ENCODE measurements around the gene OTUD7B.

The OTUD7B gene

DNA sequence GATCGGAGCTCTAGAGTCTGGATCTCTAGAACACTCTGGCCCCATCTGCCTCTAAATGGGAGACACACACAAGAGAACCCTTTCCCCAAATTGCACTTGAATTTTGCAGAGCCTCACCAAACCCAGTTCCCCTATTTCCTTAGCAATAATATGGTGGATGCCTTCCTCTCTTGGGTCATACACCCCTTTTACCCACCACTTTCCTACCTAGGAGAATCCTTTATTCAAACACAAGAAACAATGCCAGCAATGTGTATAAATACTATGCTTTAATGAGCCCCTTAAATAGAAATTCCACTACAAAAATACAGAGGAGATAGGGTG lies 82.2 kb downstream of the OTUD7B start:
- POLR2A ChIA-PET: interaction anchor here (0.6 to 2.8 kb wide), 10 partner anchors 9 to 292 kb away, joined by 3 to 30 read pairs (median 4); partner anchors contain the start of gene MTMR11
- Histone ChIP-seq H3K4me1 (ENCODE audit: control insufficient read depth, insufficient read depth, low read length) (0 out of 2 replicates have a peak, but pooled peaks cover 2% of the 10 kb centered on the region), H3K27ac (ENCODE audit: extremely low read depth, low read depth, low read length) (peak overlapping the region; percentile 78), H3K9me3 (ENCODE audit: control insufficient read depth, insufficient read depth, low read depth, low read length) (no peaks in the 10 kb centered on the region), H3K36me3 (ENCODE audit: control insufficient read depth in 2 of 2, insufficient read depth in 1 of 2, low read length in 2 of 2) (peaks cover 30 to 70% of the 10 kb centered on the region in 2 experiments), H3K4me3 (ENCODE audit: low read depth, low read length) (peak overlapping the region; percentile 64)
- no peak for TF ChIP-seq ZNF585B (tag by site-specific recombination; IDR thresholded peaks at IDR 0.05)
- TF ChIP-seq, protein P1, sequence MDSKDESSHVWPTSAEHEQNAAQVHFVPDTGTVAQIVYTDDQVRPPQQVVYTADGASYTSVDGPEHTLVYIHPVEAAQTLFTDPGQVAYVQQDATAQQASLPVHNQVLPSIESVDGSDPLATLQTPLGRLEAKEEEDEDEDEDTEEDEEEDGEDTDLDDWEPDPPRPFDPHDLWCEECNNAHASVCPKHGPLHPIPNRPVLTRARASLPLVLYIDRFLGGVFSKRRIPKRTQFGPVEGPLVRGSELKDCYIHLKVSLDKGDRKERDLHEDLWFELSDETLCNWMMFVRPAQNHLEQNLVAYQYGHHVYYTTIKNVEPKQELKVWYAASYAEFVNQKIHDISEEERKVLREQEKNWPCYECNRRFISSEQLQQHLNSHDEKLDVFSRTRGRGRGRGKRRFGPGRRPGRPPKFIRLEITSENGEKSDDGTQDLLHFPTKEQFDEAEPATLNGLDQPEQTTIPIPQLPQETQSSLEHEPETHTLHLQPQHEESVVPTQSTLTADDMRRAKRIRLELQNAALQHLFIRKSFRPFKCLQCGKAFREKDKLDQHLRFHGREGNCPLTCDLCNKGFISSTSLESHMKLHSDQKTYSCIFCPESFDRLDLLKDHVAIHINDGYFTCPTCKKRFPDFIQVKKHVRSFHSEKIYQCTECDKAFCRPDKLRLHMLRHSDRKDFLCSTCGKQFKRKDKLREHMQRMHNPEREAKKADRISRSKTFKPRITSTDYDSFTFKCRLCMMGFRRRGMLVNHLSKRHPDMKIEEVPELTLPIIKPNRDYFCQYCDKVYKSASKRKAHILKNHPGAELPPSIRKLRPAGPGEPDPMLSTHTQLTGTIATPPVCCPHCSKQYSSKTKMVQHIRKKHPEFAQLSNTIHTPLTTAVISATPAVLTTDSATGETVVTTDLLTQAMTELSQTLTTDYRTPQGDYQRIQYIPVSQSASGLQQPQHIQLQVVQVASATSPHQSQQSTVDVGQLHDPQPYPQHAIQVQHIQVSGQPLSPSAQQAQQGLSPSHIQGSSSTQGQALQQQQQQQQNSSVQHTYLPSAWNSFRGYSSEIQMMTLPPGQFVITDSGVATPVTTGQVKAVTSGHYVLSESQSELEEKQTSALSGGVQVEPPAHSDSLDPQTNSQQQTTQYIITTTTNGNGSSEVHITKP (tag by site-specific recombination; IDR thresholded peaks at IDR 0.05): peak; percentile 76; the same call in 1 of the 2 replicates
- CTCF ChIA-PET: interaction anchor here (0.6 to 1.5 kb wide), 3 partner anchors 40 to 294 kb away, joined by 3 to 4 read pairs (median 3); a partner anchor contains a TSS

DNA sequence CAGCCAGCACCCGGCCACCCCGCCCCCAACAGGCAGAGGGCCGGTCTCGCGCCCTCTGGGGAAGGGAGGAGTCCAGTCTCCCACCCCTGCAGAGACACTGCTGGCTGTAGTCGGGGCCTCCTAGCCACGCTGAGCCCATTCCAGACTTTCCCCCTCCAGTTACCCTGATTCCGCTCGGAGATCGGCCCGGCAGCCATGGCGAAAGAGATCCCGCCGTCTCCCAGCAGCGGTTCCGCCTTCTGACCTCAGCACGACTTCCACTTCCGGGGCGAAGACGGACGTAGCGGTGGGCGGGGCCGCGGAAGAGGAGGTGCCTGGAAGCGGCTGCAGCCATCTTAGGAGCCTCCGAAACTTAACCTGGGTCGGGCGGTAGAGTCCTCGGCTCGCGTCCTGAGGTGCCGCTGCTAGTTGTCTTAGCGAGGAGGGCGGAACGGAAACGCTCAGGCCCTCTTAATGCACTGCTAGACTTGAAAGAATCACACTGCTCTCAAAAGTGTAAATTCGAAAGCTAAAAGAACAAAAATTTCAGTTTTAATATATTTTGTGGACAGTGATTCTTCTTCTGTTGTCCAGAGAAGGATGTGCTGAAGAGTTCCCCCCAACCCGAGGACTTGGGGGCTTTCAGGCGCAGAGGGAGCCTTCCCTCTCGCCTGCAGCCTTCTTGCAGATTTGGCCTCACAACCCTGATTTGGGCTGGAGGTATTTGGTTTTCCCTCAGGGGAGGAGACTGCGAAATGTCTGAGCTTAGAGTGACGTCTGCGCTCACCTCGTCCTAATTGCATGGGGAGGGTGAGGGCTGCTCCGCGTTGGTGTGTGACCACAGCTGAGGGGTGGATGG lies 82.7 kb downstream of the OTUD7B start, which contains the start of gene SF3B4:
Gene SF3B4 (minus strand): TSS at position 241 of the 838 bp plus-strand sequence. CDS start 44 bp downstream, at position 197.
- POLR2A ChIA-PET: interaction anchor here (0.6 to 2.8 kb wide), 10 partner anchors 8 to 293 kb away, joined by 3 to 30 read pairs (median 4); partner anchors contain the start of gene MTMR11
- Histone ChIP-seq H3K36me3 (ENCODE audit: control insufficient read depth in 2 of 2, insufficient read depth in 1 of 2, low read length in 2 of 2) (peaks cover 35 to 73% of the 10 kb centered on the region in 2 experiments), H3K27ac (ENCODE audit: extremely low read depth, low read depth, low read length) (peak within 1 kb of the TSS; percentile 78), H3K9me3 (ENCODE audit: control insufficient read depth, insufficient read depth, low read depth, low read length) (no peaks in the 10 kb centered on the region), H3K4me1 (ENCODE audit: control insufficient read depth, insufficient read depth, low read length) (0 out of 2 replicates have a peak, but pooled peaks cover 2% of the 10 kb centered on the region), H3K4me3 (ENCODE audit: low read depth, low read length) (peak within 1 kb of the TSS; percentile 64)
- CTCF ChIA-PET: interaction anchor here (0.6 to 1.5 kb wide), 3 partner anchors 40 to 295 kb away, joined by 3 to 4 read pairs (median 3); a partner anchor contains a TSS
- TF ChIP-seq ZNF324 (tag by site-specific recombination; IDR thresholded peaks at IDR 0.05) (no peak), ZNF341 (tag by site-specific recombination; IDR thresholded peaks at IDR 0.05; ENCODE audit: low read depth) (peak; percentile 65), ZNF211 (tag by site-specific recombination; IDR thresholded peaks at IDR 0.05; ENCODE audit: low read depth) (no peak), OSR2 (tag by site-specific recombination; IDR thresholded peaks at IDR 0.05) (no peak), MYNN (tag by site-specific recombination; IDR thresholded peaks at IDR 0.05; ENCODE audit: borderline replicate concordance) (no peak), ZNF76 (tag by site-specific recombination; IDR thresholded peaks at IDR 0.05; ENCODE audit: borderline replicate concordance, low read depth) (peak; percentile 90), YY2 (tag by site-specific recombination; IDR thresholded peaks at IDR 0.05) (peak; percentile 87), ZNF2 (tag by site-specific recombination; IDR thresholded peaks at IDR 0.05) (no peak), IKZF3 (tag by site-specific recombination; IDR thresholded peaks at IDR 0.05) (peak; percentile 55; the same call in 1 of the 2 replicates), ZBTB20 (tag by site-specific recombination; IDR thresholded peaks at IDR 0.05) (peak; percentile 12; the same call in 1 of the 2 replicates), ZNF121 (tag by site-specific recombination; IDR thresholded peaks at IDR 0.05) (no peak), YY1 (tag by site-specific recombination; IDR thresholded peaks at IDR 0.05) (peak; percentile 90), ZNF223 (tag by site-specific recombination; IDR thresholded peaks at IDR 0.05) (no peak), KLF1 (tag by site-specific recombination; IDR thresholded peaks at IDR 0.05) (peak; percentile 58), SP2 (tag by site-specific recombination; IDR thresholded peaks at IDR 0.05) (peak; percentile 96), ZBTB17 (tag by site-specific recombination; IDR thresholded peaks at IDR 0.05) (peak; percentile 92)
- TF ChIP-seq, protein P2, sequence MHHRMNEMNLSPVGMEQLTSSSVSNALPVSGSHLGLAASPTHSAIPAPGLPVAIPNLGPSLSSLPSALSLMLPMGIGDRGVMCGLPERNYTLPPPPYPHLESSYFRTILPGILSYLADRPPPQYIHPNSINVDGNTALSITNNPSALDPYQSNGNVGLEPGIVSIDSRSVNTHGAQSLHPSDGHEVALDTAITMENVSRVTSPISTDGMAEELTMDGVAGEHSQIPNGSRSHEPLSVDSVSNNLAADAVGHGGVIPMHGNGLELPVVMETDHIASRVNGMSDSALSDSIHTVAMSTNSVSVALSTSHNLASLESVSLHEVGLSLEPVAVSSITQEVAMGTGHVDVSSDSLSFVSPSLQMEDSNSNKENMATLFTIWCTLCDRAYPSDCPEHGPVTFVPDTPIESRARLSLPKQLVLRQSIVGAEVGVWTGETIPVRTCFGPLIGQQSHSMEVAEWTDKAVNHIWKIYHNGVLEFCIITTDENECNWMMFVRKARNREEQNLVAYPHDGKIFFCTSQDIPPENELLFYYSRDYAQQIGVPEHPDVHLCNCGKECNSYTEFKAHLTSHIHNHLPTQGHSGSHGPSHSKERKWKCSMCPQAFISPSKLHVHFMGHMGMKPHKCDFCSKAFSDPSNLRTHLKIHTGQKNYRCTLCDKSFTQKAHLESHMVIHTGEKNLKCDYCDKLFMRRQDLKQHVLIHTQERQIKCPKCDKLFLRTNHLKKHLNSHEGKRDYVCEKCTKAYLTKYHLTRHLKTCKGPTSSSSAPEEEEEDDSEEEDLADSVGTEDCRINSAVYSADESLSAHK (tag by site-specific recombination; IDR thresholded peaks at IDR 0.05): 0 out of 2 replicates have a peak, but pooled peaks have one; percentile 17
- TF ChIP-seq, protein P3, sequence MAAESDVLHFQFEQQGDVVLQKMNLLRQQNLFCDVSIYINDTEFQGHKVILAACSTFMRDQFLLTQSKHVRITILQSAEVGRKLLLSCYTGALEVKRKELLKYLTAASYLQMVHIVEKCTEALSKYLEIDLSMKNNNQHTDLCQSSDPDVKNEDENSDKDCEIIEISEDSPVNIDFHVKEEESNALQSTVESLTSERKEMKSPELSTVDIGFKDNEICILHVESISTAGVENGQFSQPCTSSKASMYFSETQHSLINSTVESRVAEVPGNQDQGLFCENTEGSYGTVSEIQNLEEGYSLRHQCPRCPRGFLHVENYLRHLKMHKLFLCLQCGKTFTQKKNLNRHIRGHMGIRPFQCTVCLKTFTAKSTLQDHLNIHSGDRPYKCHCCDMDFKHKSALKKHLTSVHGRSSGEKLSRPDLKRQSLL (tag by site-specific recombination; IDR thresholded peaks at IDR 0.05): peak; percentile 66; the same call in 1 of the 2 replicates
- TF ChIP-seq, protein P4, sequence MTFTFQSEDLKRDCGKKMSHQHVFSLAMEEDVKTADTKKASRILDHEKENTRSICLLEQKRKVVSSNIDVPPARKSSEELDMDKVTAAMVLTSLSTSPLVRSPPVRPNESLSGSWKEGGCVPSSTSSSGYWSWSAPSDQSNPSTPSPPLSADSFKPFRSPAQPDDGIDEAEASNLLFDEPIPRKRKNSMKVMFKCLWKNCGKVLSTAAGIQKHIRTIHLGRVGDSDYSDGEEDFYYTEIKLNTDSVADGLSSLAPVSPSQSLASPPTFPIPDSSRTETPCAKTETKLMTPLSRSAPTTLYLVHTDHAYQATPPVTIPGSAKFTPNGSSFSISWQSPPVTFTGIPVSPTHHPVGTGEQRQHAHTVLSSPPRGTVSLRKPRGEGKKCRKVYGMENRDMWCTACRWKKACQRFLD (tag by site-specific recombination; IDR thresholded peaks at IDR 0.05): no peak
- TF ChIP-seq, protein P5, sequence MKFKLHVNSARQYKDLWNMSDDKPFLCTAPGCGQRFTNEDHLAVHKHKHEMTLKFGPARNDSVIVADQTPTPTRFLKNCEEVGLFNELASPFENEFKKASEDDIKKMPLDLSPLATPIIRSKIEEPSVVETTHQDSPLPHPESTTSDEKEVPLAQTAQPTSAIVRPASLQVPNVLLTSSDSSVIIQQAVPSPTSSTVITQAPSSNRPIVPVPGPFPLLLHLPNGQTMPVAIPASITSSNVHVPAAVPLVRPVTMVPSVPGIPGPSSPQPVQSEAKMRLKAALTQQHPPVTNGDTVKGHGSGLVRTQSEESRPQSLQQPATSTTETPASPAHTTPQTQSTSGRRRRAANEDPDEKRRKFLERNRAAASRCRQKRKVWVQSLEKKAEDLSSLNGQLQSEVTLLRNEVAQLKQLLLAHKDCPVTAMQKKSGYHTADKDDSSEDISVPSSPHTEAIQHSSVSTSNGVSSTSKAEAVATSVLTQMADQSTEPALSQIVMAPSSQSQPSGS (tag by site-specific recombination; IDR thresholded peaks at IDR 0.05; ENCODE audit: low read depth): peak; percentile 13; the same call in 1 of the 2 replicates
